Stomach (tissue), 9 donors: ENCODE measurements around the gene TTC21A. TPM values are rescaled to one million over a fixed set of nuclear protein-coding genes. Genes with fewer than 3 reads are reported as not detected.

Source experiments
- DNase-seq, 2 donors: peaks; one replicate each; pipeline versions ENCODE4 v3.0.0 to v3.0.0-alpha.2; 2013 to 2019
- H3K27ac ChIP-seq, 5 donors: fragments of 200-600 bp in 4 of 5; sonication (generic) in 4 of 5; one replicate each; pipeline ENCODE4 v1.5.1; 2013 to 2019; ENCODE audit warnings: mild to moderate bottlenecking in 1 of 5, moderate library complexity in 1 of 5
- H3K27me3 ChIP-seq, 3 donors: fragments of 200-600 bp; sonication (generic); one replicate each; pipeline ENCODE4 v1.5.1; 2017 to 2019; ENCODE audit warnings: mixed run types in 1 of 3
- H3K36me3 ChIP-seq, 4 donors: fragments of 200-600 bp; sonication (generic); 1 replicate in 3 of 4; 2 replicates in 1 of 4; pipeline ENCODE4 v1.5.1; 2016 to 2019
- H3K4me1 ChIP-seq, 4 donors: fragments of 200-600 bp; sonication (generic); one replicate each; pipeline ENCODE4 v1.5.1; 2016 to 2019
- H3K4me3 ChIP-seq, 4 donors: fragments of 200-600 bp; sonication (generic) in 3 of 4; one replicate each; pipeline ENCODE4 v1.5.1; 2016 to 2019; ENCODE audit warnings: mild to moderate bottlenecking in 1 of 4
- H3K9me3 ChIP-seq, 4 donors: fragments of 200-600 bp; sonication (generic); one replicate each; pipeline ENCODE4 v1.5.1; 2016 to 2019
- EP300 ChIP-seq: sonication (generic); formaldehyde crosslinking; IDR thresholded peaks from one replicate; pipeline ENCODE4 v1.6.1; 2017; ENCODE audit warnings: antibody characterized with exemption
- POLR2A ChIP-seq, 4 donors: fragments of 450-650 bp; IDR thresholded peaks; one replicate each; pipeline ENCODE4 v1.6.1; 2016; ENCODE audit warnings: antibody characterized with exemption in 4 of 4, control low read depth in 2 of 4, mild to moderate bottlenecking in 1 of 4, moderate library complexity in 1 of 4
- POLR2AphosphoS5 ChIP-seq, 3 donors: sonication (generic); formaldehyde crosslinking; IDR thresholded peaks; one replicate each; pipeline ENCODE4 v1.6.1; 2016; ENCODE audit warnings: antibody characterized with exemption in 3 of 3
- WGBS, 5 donors: extraction: QIAGEN DNeasy Blood & Tissue Kit in 3 of 5; methylation state at CpG; one replicate each; pipeline versions ENCODE4 v1.1.5 to v1.1.7; 2013 to 2018; 5-methylcytosine and 5-hydroxymethylcytosine counted together
- intact Hi-C: fragments of 100-400 bp; cut with DNase I; formaldehyde crosslinking; loops from one replicate; pipeline ENCODE4 v1.15.1; 2023; ENCODE audit warnings: low total_unique reads
- polyA plus RNA-seq, 3 donors: library from polyadenylated mRNA; stranded (reverse); fragments of 200-250 nt; gene quantifications; one replicate each; pipeline ENCODE4 v1.2.3, GENCODE V29; 2013
- total RNA-seq, 5 donors: library from RNA; depleted of rRNA; stranded (reverse); fragments of >200 nt; gene quantifications; one replicate each; pipeline versions ENCODE4 v1.1.0 to v1.2.3, GENCODE V29; 2014 to 2016
- TF ChIP-seq, protein P1 (sequence below), 7 experiments: fragments of 450-650 bp in 4 of 7; fragments of 200-600 bp in 3 of 7; sonication (generic) in 3 of 7; IDR thresholded peaks; one replicate each; pipeline ENCODE4 v1.5.1; 2016 to 2019; ENCODE audit warnings: antibody characterized with exemption in 7 of 7, control low read depth in 2 of 7, mild to moderate bottlenecking in 1 of 7
- donor health status: healthy with polysubstance abuse.
- donor health status: Bipolar disorder and iron deficiency.
- donor health status: healthy.

The TTC21A gene
- total and polyA plus RNA-seq, 8 donors, result 0.89 to 17.7 (median 6.3) TPM

DNA sequence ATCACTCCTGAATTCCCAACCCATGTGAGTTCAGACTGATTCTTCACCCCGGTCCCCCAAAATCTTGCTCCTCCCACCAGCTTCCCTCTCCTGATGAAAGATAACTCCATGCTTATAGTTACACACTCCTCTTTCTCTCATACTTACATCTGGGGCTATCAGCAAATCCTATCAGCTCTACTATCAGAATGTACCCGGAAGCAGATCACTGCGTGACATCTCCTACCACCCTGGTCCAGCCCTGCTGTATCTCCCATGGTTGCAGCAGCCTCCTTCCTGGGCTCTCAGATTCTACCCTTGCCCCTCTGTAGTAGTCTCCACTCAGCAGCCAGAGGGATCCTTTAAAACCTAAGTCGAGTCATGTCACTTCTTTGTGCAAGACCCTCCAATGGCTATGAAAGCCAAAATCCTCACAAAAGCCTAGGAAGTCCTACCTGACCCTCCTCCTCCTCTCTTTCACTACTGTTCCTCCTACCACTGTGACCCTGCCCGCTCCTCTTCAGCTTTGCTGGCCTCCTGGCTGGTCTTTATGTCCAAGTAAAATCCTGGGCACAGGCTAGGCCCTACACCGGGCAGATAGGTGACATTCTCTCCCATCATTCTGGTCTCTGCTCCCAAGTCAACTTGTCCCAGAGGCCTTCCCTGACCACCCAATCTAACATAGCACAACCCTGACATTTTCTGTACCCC is 68.7 kb downstream of the TTC21A start:
- Histone ChIP-seq H3K4me1 (peaks cover 30 to 53% (median 41%) of the 10 kb centered on the region in 4 donors), H3K4me3 (no peak overlapping the region), H3K27me3 (no peaks in the 10 kb centered on the region), H3K9me3 (no peaks in the 10 kb centered on the region), H3K27ac (peak overlapping the region in 4 of 5 donors; percentile 89 to 94 (median 93)), H3K36me3 (no peaks in the 10 kb centered on the region)
- TF ChIP-seq POLR2AphosphoS5 (IDR thresholded peaks at IDR 0.05) (no peak), EP300 (no peak), POLR2A (IDR thresholded peaks at IDR 0.05) (no peak)
- TF ChIP-seq, protein P1, sequence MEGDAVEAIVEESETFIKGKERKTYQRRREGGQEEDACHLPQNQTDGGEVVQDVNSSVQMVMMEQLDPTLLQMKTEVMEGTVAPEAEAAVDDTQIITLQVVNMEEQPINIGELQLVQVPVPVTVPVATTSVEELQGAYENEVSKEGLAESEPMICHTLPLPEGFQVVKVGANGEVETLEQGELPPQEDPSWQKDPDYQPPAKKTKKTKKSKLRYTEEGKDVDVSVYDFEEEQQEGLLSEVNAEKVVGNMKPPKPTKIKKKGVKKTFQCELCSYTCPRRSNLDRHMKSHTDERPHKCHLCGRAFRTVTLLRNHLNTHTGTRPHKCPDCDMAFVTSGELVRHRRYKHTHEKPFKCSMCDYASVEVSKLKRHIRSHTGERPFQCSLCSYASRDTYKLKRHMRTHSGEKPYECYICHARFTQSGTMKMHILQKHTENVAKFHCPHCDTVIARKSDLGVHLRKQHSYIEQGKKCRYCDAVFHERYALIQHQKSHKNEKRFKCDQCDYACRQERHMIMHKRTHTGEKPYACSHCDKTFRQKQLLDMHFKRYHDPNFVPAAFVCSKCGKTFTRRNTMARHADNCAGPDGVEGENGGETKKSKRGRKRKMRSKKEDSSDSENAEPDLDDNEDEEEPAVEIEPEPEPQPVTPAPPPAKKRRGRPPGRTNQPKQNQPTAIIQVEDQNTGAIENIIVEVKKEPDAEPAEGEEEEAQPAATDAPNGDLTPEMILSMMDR (IDR thresholded peaks at IDR 0.05), result no peak
- intact Hi-C loops, result no loop called here
- 74 to 88% (median 79%) methylated on average over 6 of the region's 6 CpGs for WGBS, 5 donors
- DNase-seq, result peak in 1 of 2 donors; percentile 8

GRCh38 chr3:39177708-39178332 is 70.3 kb downstream of the TTC21A start:
- H3K27ac ChIP-seq, result peak overlapping the region; percentile 89 to 95 (median 94)
- TF ChIP-seq EP300 (peak; percentile 61), POLR2AphosphoS5 (IDR thresholded peaks at IDR 0.05) (peak; percentile 64 to 92 (median 86))
- TF ChIP-seq, protein P1 (IDR thresholded peaks at IDR 0.05), result no peak
- intact Hi-C loops, result no loop called here
- peak overlapping the region; percentile 29 to 45 (median 38) for H3K4me3 ChIP-seq
- peaks cover 39 to 69% (median 52%) of the 10 kb centered on the region in 4 donors for H3K4me1 ChIP-seq
- no peaks in the 10 kb centered on the region for H3K9me3 ChIP-seq
- no peaks in the 10 kb centered on the region for H3K36me3 ChIP-seq
- 1% methylated on average over 19 to 31 of the region's 32 CpGs for WGBS, 5 donors
- DNase-seq, result peak; percentile 88 to 97
- no peaks in the 10 kb centered on the region for H3K27me3 ChIP-seq

GRCh38 chr3:39178553-39178952 is 71.1 kb downstream of the TTC21A start:
- intact Hi-C loops, result no loop called here
- H3K27ac ChIP-seq, result peak overlapping the region; percentile 28 to 94 (median 92)
- peak in 1 of 2 donors; percentile 65 for DNase-seq
- no peaks in the 10 kb centered on the region for H3K36me3 ChIP-seq
- H3K4me3 ChIP-seq, result peak overlapping the region; percentile 29 to 45 (median 38)
- WGBS, 5 donors, result 49 to 66% (median 58%) methylated on average over 4 of the region's 4 CpGs
- TF ChIP-seq, protein P1 (IDR thresholded peaks at IDR 0.05), result no peak
- TF ChIP-seq EP300, result no peak
- TF ChIP-seq POLR2A (IDR thresholded peaks at IDR 0.05), result no peak
- TF ChIP-seq POLR2AphosphoS5 (IDR thresholded peaks at IDR 0.05), result no peak
- H3K9me3 ChIP-seq, result no peaks in the 10 kb centered on the region
- H3K4me1 ChIP-seq, result peaks cover 39 to 77% (median 58%) of the 10 kb centered on the region in 4 donors
- no peaks in the 10 kb centered on the region for H3K27me3 ChIP-seq

DNA sequence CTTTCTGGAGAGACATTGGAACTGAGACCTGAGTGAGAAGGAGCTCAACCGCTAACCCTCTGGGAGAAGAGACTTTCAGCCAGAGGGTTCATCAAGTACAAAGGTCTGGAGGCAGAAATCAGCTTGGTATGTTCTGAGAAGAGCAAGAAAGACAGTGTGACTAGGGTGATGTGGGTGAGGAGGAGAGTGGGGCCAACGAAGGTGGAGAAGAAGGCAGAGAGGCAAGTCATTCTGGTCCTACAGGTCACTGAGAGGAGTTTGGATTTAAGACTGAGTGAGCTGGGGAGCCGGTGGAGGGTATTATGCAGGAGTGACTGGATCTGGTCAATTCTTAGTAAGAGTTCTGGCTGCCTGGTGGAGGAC is 72.7 kb downstream of the TTC21A start:
- intact Hi-C loops, result no loop called here
- H3K4me1 ChIP-seq, result peaks cover 39 to 86% (median 64%) of the 10 kb centered on the region in 4 donors
- DNase-seq, result no peak
- no peak for TF ChIP-seq POLR2AphosphoS5 (IDR thresholded peaks at IDR 0.05)
- no peak for TF ChIP-seq POLR2A (IDR thresholded peaks at IDR 0.05)
- TF ChIP-seq, protein P1 (IDR thresholded peaks at IDR 0.05), result no peak
- no peak for TF ChIP-seq EP300
- peak overlapping the region; percentile 86 to 94 (median 92) for H3K27ac ChIP-seq
- no peaks in the 10 kb centered on the region for H3K9me3 ChIP-seq
- no peaks in the 10 kb centered on the region for H3K27me3 ChIP-seq
- no peaks in the 10 kb centered on the region for H3K36me3 ChIP-seq
- H3K4me3 ChIP-seq, result peak overlapping the region; percentile 36 to 48 (median 40)
- WGBS, 5 donors, result 37 to 48% (median 43%) methylated on average over 3 of the region's 3 CpGs
